HFFc6 (cell line): ENCODE results near the gene GABRE. TPM values are rescaled to one million over a fixed set of nuclear protein-coding genes. Genes with fewer than 3 reads are reported as not detected.

ENCODE experiments used
- DNase-seq: peaks from one replicate; pipeline ENCODE4 v3.0.0-alpha.2; 2018
- H3K27ac Mint-ChIP-seq: 2 replicates; pipeline ENCODE4 v1.8.0; 2020; ENCODE audit warnings: mild to moderate bottlenecking, mixed read lengths
- H3K27me3 Mint-ChIP-seq: 2 replicates; pipeline ENCODE4 v1.8.0; 2021; ENCODE audit warnings: mild to moderate bottlenecking, moderate library complexity, mixed read lengths; ENCODE audit not compliant: insufficient read depth
- H3K36me3 Mint-ChIP-seq: 2 replicates; pipeline ENCODE4 v1.8.0; 2021; ENCODE audit warnings: low read depth, mixed read lengths
- H3K4me1 Mint-ChIP-seq: 2 replicates; pipeline ENCODE4 v1.8.0; 2020; ENCODE audit warnings: low read depth, mixed read lengths
- H3K4me3 Mint-ChIP-seq: 2 replicates; pipeline ENCODE4 v1.8.0; 2020; ENCODE audit warnings: mild to moderate bottlenecking, moderate library complexity, mixed read lengths
- H3K9me3 Mint-ChIP-seq: 2 replicates; pipeline ENCODE4 v1.8.0; 2020; ENCODE audit warnings: mild to moderate bottlenecking, mixed read lengths
- CTCF ChIP-seq: fragments of 200-600 bp; sonication (generic); IDR thresholded peaks from 2 replicates; pipeline ENCODE4 v1.5.0; 2021; ENCODE audit warnings: antibody characterized with exemption, mild to moderate bottlenecking
- long read RNA-seq: library from polyadenylated mRNA; unstranded; transcript quantifications from one replicate; pipeline ENCODE4 v2.0.0, GENCODE V29; 2019
- total RNA-seq, 6 experiments: library from RNA; stranded (reverse); fragmentation: NEBNext Ultra II Directional; extraction: Animal tissue kit (Norgen Biotek cat#: 25700); gene quantifications; 2 replicates in 1 of 6; 3 replicates in 5 of 6; pipeline ENCODE4 v1.2.3, GENCODE V29; 2021

The GABRE gene
- total RNA-seq: 1 to 10 TPM in 2 of 6 experiments, under 1 TPM in 4; 0.24 to 1.7 (median 0.71) TPM
- long read RNA-seq, partial matches to known transcripts: 0 of 1 reads
- long read RNA-seq, other reads (novel, unspliced or antisense): 1 of 1 reads

- TF ChIP-seq CTCF: no peak
- Mint-ChIP-seq H3K9me3 (no peaks in the 10 kb centered on the region), H3K27ac (peak within 1 kb of the TSS; percentile 24; the same call in 1 of the 2 replicates), H3K27me3 (peaks cover 2% of the 10 kb centered on the region; the same call in 1 of the 2 replicates), H3K36me3 (no peaks in the 10 kb centered on the region; the same call in 1 of the 2 replicates), H3K4me1 (peaks cover 22% of the 10 kb centered on the region; the same call in 1 of the 2 replicates), H3K4me3 (peak within 1 kb of the TSS; percentile 67)
- no peak for DNase-seq
Observed at GRCh38 chrX:151974336-151975227, at the start of gene GABRE. Gene GABRE, minus strand, starts transcription at chrX:151974676. Its CDS starts 51 bp downstream, at chrX:151974625.

- H3K9me3 Mint-ChIP-seq: no peaks in the 10 kb centered on the region; the same call in 1 of the 2 replicates
- TF ChIP-seq CTCF: no peak
- H3K27me3 Mint-ChIP-seq: peaks cover 4% of the 10 kb centered on the region; the same call in 1 of the 2 replicates
- no peak overlapping the region for H3K4me3 Mint-ChIP-seq
- H3K27ac Mint-ChIP-seq: no peak overlapping the region
- no peaks in the 10 kb centered on the region for H3K36me3 Mint-ChIP-seq
- no peaks in the 10 kb centered on the region for H3K4me1 Mint-ChIP-seq
- no peak for DNase-seq
Observed at GRCh38 chrX:152020888-152021287, 46.4 kb upstream of the GABRE start.

- peaks cover 4% of the 10 kb centered on the region; the same call in 1 of the 2 replicates for H3K27me3 Mint-ChIP-seq
- no peaks in the 10 kb centered on the region; the same call in 1 of the 2 replicates for H3K9me3 Mint-ChIP-seq
- no peaks in the 10 kb centered on the region for H3K36me3 Mint-ChIP-seq
- no peak overlapping the region for H3K4me3 Mint-ChIP-seq
- no peak for DNase-seq
- H3K4me1 Mint-ChIP-seq: no peaks in the 10 kb centered on the region
- TF ChIP-seq CTCF: no peak
- no peak overlapping the region for H3K27ac Mint-ChIP-seq
Observed at GRCh38 chrX:151999813-152000212, 25.3 kb upstream of the GABRE start.

GRCh38 chrX:151997539-151997938 is 23.1 kb upstream of the GABRE start:
- Mint-ChIP-seq H3K4me3 (no peak overlapping the region), H3K36me3 (no peaks in the 10 kb centered on the region), H3K9me3 (no peaks in the 10 kb centered on the region; the same call in 1 of the 2 replicates), H3K27me3 (peaks cover 4% of the 10 kb centered on the region; the same call in 1 of the 2 replicates), H3K27ac (no peak overlapping the region), H3K4me1 (no peaks in the 10 kb centered on the region)
- no peak for DNase-seq
- no peak for TF ChIP-seq CTCF

- no peak overlapping the region for H3K27ac Mint-ChIP-seq
- no peaks in the 10 kb centered on the region for H3K36me3 Mint-ChIP-seq
- no peaks in the 10 kb centered on the region; the same call in 1 of the 2 replicates for H3K9me3 Mint-ChIP-seq
- H3K4me1 Mint-ChIP-seq: no peaks in the 10 kb centered on the region
- no peak for TF ChIP-seq CTCF
- DNase-seq: no peak
- no peak overlapping the region for H3K4me3 Mint-ChIP-seq
- H3K27me3 Mint-ChIP-seq: peaks cover 4% of the 10 kb centered on the region; the same call in 1 of the 2 replicates
Observed at GRCh38 chrX:151996347-151996746, 21.9 kb upstream of the GABRE start.
